Measurements from ENCODE around the gene GOLGA6D. TPM values are rescaled to one million over a fixed set of nuclear protein-coding genes. Genes with fewer than 3 reads are reported as not detected.
"Not testable (repeated sequence)": the region's sequence is repeated elsewhere in the genome, so short reads cannot be mapped to it uniquely, and the experiment has no call there.

The GOLGA6D gene
- total RNA-seq, 1 donor from 2014 or later, result not detected

GRCh38 chr15:75339531-75340240, 57.1 kb downstream of the GOLGA6D start:
- H3K9me3 Mint-ChIP-seq (ENCODE audit: unreplicated experiment), result no peaks in the 10 kb centered on the region
- no peak overlapping the region for H3K4me3 Mint-ChIP-seq (ENCODE audit: unreplicated experiment)
- H3K27ac Mint-ChIP-seq (ENCODE audit: unreplicated experiment), result no peak overlapping the region
- no peak for DNase-seq (ENCODE audit: extremely low spot score, unreplicated experiment)
- peaks cover 17% of the 10 kb centered on the region for H3K4me1 Mint-ChIP-seq (ENCODE audit: unreplicated experiment)
- peaks cover 8% of the 10 kb centered on the region for H3K36me3 Mint-ChIP-seq (ENCODE audit: unreplicated experiment)
- no peaks in the 10 kb centered on the region for H3K27me3 Mint-ChIP-seq (ENCODE audit: unreplicated experiment)
- TF ChIP-seq CTCF (IDR thresholded peaks at IDR 0.05), result no peak

- no peak for TF ChIP-seq CTCF (IDR thresholded peaks at IDR 0.05)
- no peak overlapping the region for H3K27ac Mint-ChIP-seq (ENCODE audit: unreplicated experiment)
- no peaks in the 10 kb centered on the region for H3K9me3 Mint-ChIP-seq (ENCODE audit: unreplicated experiment)
- H3K27me3 Mint-ChIP-seq (ENCODE audit: unreplicated experiment), result no peaks in the 10 kb centered on the region
- no peak for DNase-seq (ENCODE audit: extremely low spot score, unreplicated experiment)
- H3K4me3 Mint-ChIP-seq (ENCODE audit: unreplicated experiment), result no peak overlapping the region
- H3K36me3 Mint-ChIP-seq (ENCODE audit: unreplicated experiment), result peaks cover 8% of the 10 kb centered on the region
- peaks cover 5% of the 10 kb centered on the region for H3K4me1 Mint-ChIP-seq (ENCODE audit: unreplicated experiment)
Measured at GRCh38 chr15:75342221-75342620, 59.6 kb downstream of the GOLGA6D start.

- H3K27me3 Mint-ChIP-seq (ENCODE audit: unreplicated experiment); H3K27ac Mint-ChIP-seq (ENCODE audit: unreplicated experiment); DNase-seq (ENCODE audit: extremely low spot score, unreplicated experiment); H3K4me3 Mint-ChIP-seq (ENCODE audit: unreplicated experiment); H3K9me3 Mint-ChIP-seq (ENCODE audit: unreplicated experiment); H3K36me3 Mint-ChIP-seq (ENCODE audit: unreplicated experiment): not testable (repeated sequence)
- H3K4me1 Mint-ChIP-seq (ENCODE audit: unreplicated experiment), result peaks cover 11% of the 10 kb centered on the region
Measured at GRCh38 chr15:75343953-75344352, 61.3 kb downstream of the GOLGA6D start.

Other genes with a start within 250 kb of the GOLGA6D start
- 19.4 and 20.1 TPM in 2 replicates for gene C15orf39, start 81.0 kb upstream of the GOLGA6D start, total RNA-seq
- gene GOLGA6C, start 24.5 kb upstream of the GOLGA6D start, total RNA-seq, result not detected in 2 replicates
- gene COMMD4, start 53.2 kb downstream of the GOLGA6D start, total RNA-seq, result 96.6 and 99.0 TPM in 2 replicates
- 30.0 and 34.0 TPM in 2 replicates for gene NEIL1, start 64.2 kb downstream of the GOLGA6D start, total RNA-seq
- 174 and 219 TPM in 2 replicates for gene MAN2C1, start 85.8 kb downstream of the GOLGA6D start, total RNA-seq
- 65.2 and 65.4 TPM in 2 replicates for gene SIN3A, start 168.9 kb downstream of the GOLGA6D start, total RNA-seq